ENCODE results near the gene SEMA3A.
"Not testable (repeated sequence)": the region's sequence is repeated elsewhere in the genome, so short reads cannot be mapped to it uniquely, and the experiment has no call there.

SEMA3A gene

GRCh38 chr7:84194484-84195271, at the start of gene SEMA3A:
Gene SEMA3A (minus strand): TSS chr7:84194789. CDS start chr7:84194586, 203 bp downstream.
- DNase-seq, result peak in 24 of 51 donors; percentile 2 to 50 (median 12)

GRCh38 chr7:84243037-84243436, 48.4 kb upstream of the SEMA3A start:
- DNase-seq, result not testable (repeated sequence)

GRCh38 chr7:84238596-84238995, 44.0 kb upstream of the SEMA3A start:
- DNase-seq, result no peak

GRCh38 chr7:84237533-84238173, 43.1 kb upstream of the SEMA3A start:
- no peak for DNase-seq

GRCh38 chr7:84236398-84236797, 41.8 kb upstream of the SEMA3A start:
- DNase-seq, result no peak

- DNase-seq, result no peak
Observed at GRCh38 chr7:84232646-84233045, 38.1 kb upstream of the SEMA3A start.

- DNase-seq, result no peak
Observed at GRCh38 chr7:84231157-84231556, 36.6 kb upstream of the SEMA3A start.

- DNase-seq, result no peak
Observed at GRCh38 chr7:84230491-84230890, 35.9 kb upstream of the SEMA3A start.

- no peak for DNase-seq
Observed at GRCh38 chr7:84228526-84228925, 33.9 kb upstream of the SEMA3A start.

GRCh38 chr7:84226759-84227158, 32.2 kb upstream of the SEMA3A start:
- DNase-seq, result no peak

- no peak for DNase-seq
Observed at GRCh38 chr7:84224505-84224904, 29.9 kb upstream of the SEMA3A start.

- DNase-seq, result no peak
Observed at GRCh38 chr7:84219310-84219709, 24.7 kb upstream of the SEMA3A start.

- no peak for DNase-seq
Observed at GRCh38 chr7:84218681-84219080, 24.1 kb upstream of the SEMA3A start.

- no peak for DNase-seq
Observed at GRCh38 chr7:84216472-84216871, 21.9 kb upstream of the SEMA3A start.

- not testable (repeated sequence) for DNase-seq
Observed at GRCh38 chr7:84214757-84215156, 20.2 kb upstream of the SEMA3A start.

GRCh38 chr7:84210301-84210700, 15.7 kb upstream of the SEMA3A start:
- DNase-seq, result no peak

GRCh38 chr7:84209006-84209405, 14.4 kb upstream of the SEMA3A start:
- no peak for DNase-seq

- no peak for DNase-seq
Observed at GRCh38 chr7:84207615-84208014, 13.0 kb upstream of the SEMA3A start.

- no peak for DNase-seq
Observed at GRCh38 chr7:84207025-84207424, 12.4 kb upstream of the SEMA3A start.

GRCh38 chr7:84204655-84205054, 10.1 kb upstream of the SEMA3A start:
- DNase-seq, result no peak

- DNase-seq, result no peak
Observed at GRCh38 chr7:84202855-84203254, 8.3 kb upstream of the SEMA3A start.

GRCh38 chr7:84200859-84201258, 6.3 kb upstream of the SEMA3A start:
- no peak for DNase-seq

GRCh38 chr7:84199216-84199615, 4.6 kb upstream of the SEMA3A start:
- no peak for DNase-seq
